Measurements from ENCODE around the gene CHST8.

Gene CHST8

GRCh38 chr19:33674626-33675367 is 53.0 kb downstream of the CHST8 start:
- no peaks in the 10 kb centered on the region for H3K27me3 ChIP-seq (ENCODE audit: insufficient read depth, low read length, poor library complexity, severe bottlenecking)
- H3K4me2 ChIP-seq (ENCODE audit: low read depth, low read length, poor library complexity, severe bottlenecking): no peak overlapping the region

GRCh38 chr19:33675501-33676124 is 53.9 kb downstream of the CHST8 start:
- Histone ChIP-seq H3K4me2 (ENCODE audit: low read depth, low read length, poor library complexity, severe bottlenecking) (no peak overlapping the region), H4K20me1 (ENCODE audit: insufficient read depth, low read length, poor library complexity, severe bottlenecking) (no peaks in the 10 kb centered on the region)
- TF ChIP-seq CTCF (conservative IDR thresholded peaks at IDR 0.05; ENCODE audit: low read length): no peak
- no peak for TF ChIP-seq EZH2phosphoT487 (IDR thresholded peaks at IDR 0.05; ENCODE audit: borderline replicate concordance)

More at GRCh38 chr19:33674626-33675367, 53.0 kb downstream of the CHST8 start:
- Histone ChIP-seq H3K36me3 (ENCODE audit: insufficient read depth, low read length) (no peaks in the 10 kb centered on the region), H3F3A (ENCODE audit: low read depth) (no peaks in the 10 kb centered on the region), H3K9ac (ENCODE audit: low read depth, low read length, poor library complexity, severe bottlenecking) (no peak overlapping the region), H2AFZ (ENCODE audit: low read length) (no peak overlapping the region), H3K4me3 (ENCODE audit: low read length, poor library complexity, severe bottlenecking) (no peak overlapping the region), H3K79me2 (ENCODE audit: insufficient read depth, low read length) (no peaks in the 10 kb centered on the region), H3K4me1 (ENCODE audit: insufficient read depth, low read length, poor library complexity, severe bottlenecking) (no peaks in the 10 kb centered on the region), H3K9me3 (ENCODE audit: insufficient read depth, low read depth, low read length) (no peaks in the 10 kb centered on the region; the same call in 1 of the 2 replicates), H4K20me1 (ENCODE audit: insufficient read depth, low read length, poor library complexity, severe bottlenecking) (no peaks in the 10 kb centered on the region), H3K9me2 (replicated peaks; ENCODE audit: low read depth, low read length) (no peaks in the 10 kb centered on the region)
- no peak for TF ChIP-seq CTCF (conservative IDR thresholded peaks at IDR 0.05; ENCODE audit: low read length)
- no peak for TF ChIP-seq EZH2phosphoT487 (IDR thresholded peaks at IDR 0.05; ENCODE audit: borderline replicate concordance)

DNA sequence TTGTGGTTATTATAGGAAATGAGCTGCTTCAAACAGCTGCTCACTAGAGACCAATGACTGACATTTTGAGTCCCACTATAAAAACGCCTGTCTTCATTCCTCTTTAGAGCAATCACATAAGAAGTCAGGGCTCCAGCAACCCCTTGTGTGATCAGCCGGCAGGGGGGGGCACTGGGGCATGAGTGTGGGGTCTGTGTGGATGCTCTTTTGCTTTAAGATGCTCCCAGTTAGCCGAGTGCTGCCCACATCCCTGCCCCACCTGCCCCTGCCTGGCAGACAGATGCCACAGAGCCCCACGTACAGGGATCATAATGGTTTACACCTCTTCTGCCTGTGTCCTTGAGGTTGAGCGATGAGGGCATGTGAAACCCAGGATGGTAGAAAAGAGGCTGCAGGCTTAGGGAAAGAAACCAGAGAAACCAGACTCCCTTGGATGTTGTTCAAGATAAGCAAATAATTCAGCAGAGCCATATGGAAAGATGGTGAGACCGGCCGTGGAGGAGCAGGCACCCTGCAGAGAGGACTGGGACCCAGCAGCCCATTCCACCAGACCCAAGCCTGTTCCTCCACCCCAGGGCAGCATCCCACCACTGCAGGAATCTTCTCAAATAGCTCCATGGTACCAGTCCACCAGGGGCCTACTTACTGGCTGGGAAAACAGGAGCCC is 55.4 kb downstream of the CHST8 start:
- Histone ChIP-seq H3K9me2 (replicated peaks; ENCODE audit: low read depth, low read length) (no peaks in the 10 kb centered on the region), H3K36me3 (ENCODE audit: insufficient read depth, low read length) (no peaks in the 10 kb centered on the region), H3K79me2 (ENCODE audit: insufficient read depth, low read length) (no peaks in the 10 kb centered on the region), H3K9me3 (ENCODE audit: insufficient read depth, low read depth, low read length) (no peaks in the 10 kb centered on the region; the same call in 1 of the 2 replicates), H3K27me3 (ENCODE audit: insufficient read depth, low read length, poor library complexity, severe bottlenecking) (no peaks in the 10 kb centered on the region), H4K20me1 (ENCODE audit: insufficient read depth, low read length, poor library complexity, severe bottlenecking) (no peaks in the 10 kb centered on the region), H2AFZ (ENCODE audit: low read length) (no peak overlapping the region), H3K4me2 (ENCODE audit: low read depth, low read length, poor library complexity, severe bottlenecking) (no peak overlapping the region), H3K4me3 (ENCODE audit: low read length, poor library complexity, severe bottlenecking) (no peak overlapping the region), H3K9ac (ENCODE audit: low read depth, low read length, poor library complexity, severe bottlenecking) (no peak overlapping the region), H3K4me1 (ENCODE audit: insufficient read depth, low read length, poor library complexity, severe bottlenecking) (no peaks in the 10 kb centered on the region), H3F3A (ENCODE audit: low read depth) (no peaks in the 10 kb centered on the region)
- TF ChIP-seq EZH2phosphoT487 (IDR thresholded peaks at IDR 0.05; ENCODE audit: borderline replicate concordance) (no peak), CTCF (conservative IDR thresholded peaks at IDR 0.05; ENCODE audit: low read length) (no peak)

More at GRCh38 chr19:33675501-33676124, 53.9 kb downstream of the CHST8 start:
- H3K9me2 ChIP-seq (replicated peaks; ENCODE audit: low read depth, low read length): no peaks in the 10 kb centered on the region
- H3K4me3 ChIP-seq (ENCODE audit: low read length, poor library complexity, severe bottlenecking): no peak overlapping the region
- no peaks in the 10 kb centered on the region for H3K79me2 ChIP-seq (ENCODE audit: insufficient read depth, low read length)
- no peaks in the 10 kb centered on the region for H3F3A ChIP-seq (ENCODE audit: low read depth)
- H3K9ac ChIP-seq (ENCODE audit: low read depth, low read length, poor library complexity, severe bottlenecking): no peak overlapping the region
- H2AFZ ChIP-seq (ENCODE audit: low read length): no peak overlapping the region
- no peaks in the 10 kb centered on the region for H3K4me1 ChIP-seq (ENCODE audit: insufficient read depth, low read length, poor library complexity, severe bottlenecking)
- no peaks in the 10 kb centered on the region; the same call in 1 of the 2 replicates for H3K9me3 ChIP-seq (ENCODE audit: insufficient read depth, low read depth, low read length)
- H3K27me3 ChIP-seq (ENCODE audit: insufficient read depth, low read length, poor library complexity, severe bottlenecking): no peaks in the 10 kb centered on the region
- no peaks in the 10 kb centered on the region for H3K36me3 ChIP-seq (ENCODE audit: insufficient read depth, low read length)

All from Loucy (cell line).